ENCODE results near the gene SLC35E2B.

DNA sequence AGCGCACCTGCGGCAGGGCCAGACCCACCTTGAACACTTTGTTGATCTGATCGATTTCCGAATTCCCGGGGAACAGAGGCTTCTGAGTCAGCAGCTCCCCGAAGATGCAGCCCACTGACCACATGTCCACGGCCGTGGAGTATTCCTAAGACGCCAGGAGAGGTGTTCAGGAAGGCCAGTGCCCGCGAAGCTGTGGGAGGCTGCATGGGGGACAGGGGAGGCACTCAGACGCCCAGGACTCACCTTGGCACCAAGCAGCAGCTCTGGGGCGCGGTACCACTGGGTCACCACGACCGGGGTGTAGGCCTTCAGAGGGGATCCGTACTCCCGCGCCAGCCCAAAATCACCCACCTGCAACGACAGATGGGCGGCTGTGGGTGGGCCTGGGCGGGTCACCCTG lies 11.2 kb upstream of the SLC35E2B start:
- TF ChIP-seq, protein P1, sequence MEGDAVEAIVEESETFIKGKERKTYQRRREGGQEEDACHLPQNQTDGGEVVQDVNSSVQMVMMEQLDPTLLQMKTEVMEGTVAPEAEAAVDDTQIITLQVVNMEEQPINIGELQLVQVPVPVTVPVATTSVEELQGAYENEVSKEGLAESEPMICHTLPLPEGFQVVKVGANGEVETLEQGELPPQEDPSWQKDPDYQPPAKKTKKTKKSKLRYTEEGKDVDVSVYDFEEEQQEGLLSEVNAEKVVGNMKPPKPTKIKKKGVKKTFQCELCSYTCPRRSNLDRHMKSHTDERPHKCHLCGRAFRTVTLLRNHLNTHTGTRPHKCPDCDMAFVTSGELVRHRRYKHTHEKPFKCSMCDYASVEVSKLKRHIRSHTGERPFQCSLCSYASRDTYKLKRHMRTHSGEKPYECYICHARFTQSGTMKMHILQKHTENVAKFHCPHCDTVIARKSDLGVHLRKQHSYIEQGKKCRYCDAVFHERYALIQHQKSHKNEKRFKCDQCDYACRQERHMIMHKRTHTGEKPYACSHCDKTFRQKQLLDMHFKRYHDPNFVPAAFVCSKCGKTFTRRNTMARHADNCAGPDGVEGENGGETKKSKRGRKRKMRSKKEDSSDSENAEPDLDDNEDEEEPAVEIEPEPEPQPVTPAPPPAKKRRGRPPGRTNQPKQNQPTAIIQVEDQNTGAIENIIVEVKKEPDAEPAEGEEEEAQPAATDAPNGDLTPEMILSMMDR (IDR thresholded peaks at IDR 0.05): no peak
- no peak for TF ChIP-seq EP300 (IDR thresholded peaks at IDR 0.05; ENCODE audit: low read depth)

Measured in transverse colon (tissue), 3 donors.